ENCODE measurements around the gene COPS6. TPM values are rescaled to one million over a fixed set of nuclear protein-coding genes. Genes with fewer than 3 reads are reported as not detected.

Gene COPS6
- 100 to 1,000 TPM in 1 of 2 donors, 10 to 100 TPM in 1; 90.0 to 109 TPM for total RNA-seq
- long read RNA-seq, transcript COPS6-201 (10 exons, 1,432 nt), result major isoform, 219 of 233 reads
- long read RNA-seq, partial matches to known transcripts, result 4 of 233 reads
- long read RNA-seq, other reads (novel, unspliced or antisense), result 6 of 233 reads

DNA sequence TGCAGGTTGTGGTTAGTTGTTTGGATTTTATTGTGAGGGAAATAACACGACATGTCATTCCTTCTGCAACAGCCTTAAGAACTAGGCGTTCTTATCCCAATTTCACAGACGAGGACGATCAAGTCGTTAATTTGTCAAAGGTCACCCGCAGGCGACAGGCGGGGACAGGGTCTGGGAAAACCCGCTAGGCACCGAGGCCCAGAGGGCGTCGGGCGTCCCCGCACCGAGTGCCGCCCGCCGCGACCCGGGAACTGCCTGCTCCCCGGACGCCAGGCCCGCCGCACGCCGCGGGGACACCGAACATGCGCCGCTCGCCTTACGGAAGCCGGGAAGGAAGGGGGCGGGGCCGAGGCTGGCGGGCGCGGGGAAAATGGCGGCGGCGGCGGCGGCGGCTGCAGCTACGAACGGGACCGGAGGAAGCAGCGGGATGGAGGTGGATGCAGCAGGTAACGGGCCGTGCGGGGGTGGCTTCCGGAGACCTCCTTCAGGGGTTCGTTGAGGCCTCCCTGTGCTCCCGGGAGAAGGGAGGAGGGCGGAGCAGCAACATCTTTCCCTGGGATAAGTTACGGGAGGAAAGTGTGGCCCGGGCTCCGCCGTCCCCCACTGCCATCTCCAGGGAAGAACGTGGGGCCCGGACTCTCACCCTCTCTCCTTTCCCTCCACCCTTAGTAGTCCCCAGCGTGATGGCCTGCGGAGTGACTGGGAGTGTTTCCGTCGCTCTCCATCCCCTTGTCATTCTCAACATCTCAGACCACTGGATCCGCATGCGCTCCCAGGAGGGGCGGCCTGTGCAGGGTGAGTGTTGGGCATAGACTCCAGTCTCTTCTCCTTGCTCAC is at the start of gene COPS6:
COPS6 (plus strand) TSS at position 349 of the 837 bp plus-strand sequence; CDS start at position 371, 22 bp downstream.
- ATAC-seq (peak; percentile 89 to 92), DNase-seq (peak; percentile 89)
- intact Hi-C loops (cut with DNase I), result no loop called here

- intact Hi-C loops (cut with DNase I), result loop anchor here in 1 of 2 donors (10.0 kb wide), 1 partner anchor 46 kb away; no protein-coding TSS in a partner anchor
- ATAC-seq (no peak), DNase-seq (no peak)
Observed at GRCh38 chr7:100040575-100040974, 48.2 kb upstream of the COPS6 start.

GRCh38 chr7:100044718-100045117 is 44.1 kb upstream of the COPS6 start:
- intact Hi-C loops (cut with DNase I), result loop anchor here in 1 of 2 donors (10.0 kb wide), 1 partner anchor 50 kb away; no protein-coding TSS in a partner anchor
- DNase-seq, result no peak
- no peak for ATAC-seq

DNA sequence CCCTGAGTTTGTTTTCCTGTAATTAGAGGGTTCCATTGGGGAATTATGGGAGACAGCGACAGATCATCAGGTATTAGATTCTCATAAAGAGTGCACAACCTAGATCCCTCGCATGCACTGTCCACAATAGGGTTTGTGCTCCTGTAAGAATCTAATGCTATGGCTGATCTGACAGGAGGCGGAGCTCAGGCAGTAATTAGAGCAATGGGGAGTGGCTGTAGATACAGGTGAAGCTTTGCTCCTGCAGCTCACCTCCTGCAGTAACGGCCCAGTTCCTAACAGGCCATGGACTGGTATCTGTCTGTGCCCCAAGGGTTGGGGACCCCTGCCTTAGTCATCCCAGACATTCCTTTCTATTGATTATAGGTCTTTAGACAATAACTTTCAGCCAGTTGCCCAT is 40.1 kb upstream of the COPS6 start:
- intact Hi-C loops (cut with DNase I), result loop anchor here in 1 of 2 donors (10.0 kb wide), 1 partner anchor 54 kb away; no protein-coding TSS in a partner anchor
- ATAC-seq, result no peak

GRCh38 chr7:100049441-100050291 is 39.1 kb upstream of the COPS6 start, which contains the start of gene ZSCAN21:
Gene ZSCAN21, plus strand, starts transcription at chr7:100049774. Its CDS starts 7,233 bp downstream, at chr7:100057007.
- intact Hi-C loops (cut with DNase I), result loop anchor here in 1 of 2 donors (10.0 kb wide), 1 partner anchor 55 kb away; no protein-coding TSS in a partner anchor
- peak; percentile 98 to 99 for ATAC-seq
- peak; percentile 90 for DNase-seq

More for the DNA sequence above, 40.1 kb upstream of the COPS6 start:
- no peak for DNase-seq

DNA sequence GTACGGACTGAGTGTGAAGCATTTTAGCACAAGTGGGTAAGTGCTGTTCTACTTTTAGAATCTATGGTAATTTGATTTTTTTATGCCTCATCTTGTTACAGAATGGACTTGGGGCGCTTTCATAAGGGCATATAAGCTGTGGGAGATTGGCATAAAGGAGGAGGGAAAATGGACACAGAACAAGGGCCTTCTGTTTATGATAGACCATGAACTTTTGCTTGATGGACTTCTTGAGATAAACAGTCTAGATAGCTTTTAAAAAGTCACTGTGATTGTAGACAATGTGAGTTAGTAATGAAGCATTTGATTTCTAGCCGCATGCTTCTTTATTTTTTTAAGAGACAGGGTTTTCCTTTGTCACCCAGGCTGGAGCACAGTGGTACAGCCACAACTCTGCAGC is 37.2 kb upstream of the COPS6 start:
- no peak for ATAC-seq

GRCh38 chr7:100053215-100053614 is 35.6 kb upstream of the COPS6 start:
- DNase-seq (no peak), ATAC-seq (no peak)
- intact Hi-C loops (cut with DNase I), result no loop called here

More for the DNA sequence above, 37.2 kb upstream of the COPS6 start:
- DNase-seq, result no peak
- intact Hi-C loops (cut with DNase I), result no loop called here

DNA sequence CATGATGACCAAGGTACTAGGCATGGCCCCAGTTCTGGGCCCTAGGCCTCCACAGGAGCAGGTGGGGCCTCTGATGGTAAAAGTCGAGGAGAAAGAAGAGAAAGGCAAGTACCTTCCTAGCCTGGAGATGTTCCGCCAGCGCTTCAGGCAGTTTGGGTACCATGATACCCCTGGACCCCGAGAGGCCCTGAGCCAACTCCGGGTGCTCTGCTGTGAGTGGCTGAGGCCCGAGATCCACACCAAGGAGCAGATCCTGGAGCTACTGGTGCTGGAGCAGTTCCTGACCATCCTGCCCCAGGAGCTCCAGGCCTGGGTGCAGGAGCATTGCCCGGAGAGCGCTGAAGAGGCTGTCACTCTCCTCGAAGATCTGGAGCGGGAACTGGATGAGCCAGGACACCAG is 31.8 kb upstream of the COPS6 start:
- ATAC-seq, result no peak
- intact Hi-C loops (cut with DNase I), result no loop called here

DNA sequence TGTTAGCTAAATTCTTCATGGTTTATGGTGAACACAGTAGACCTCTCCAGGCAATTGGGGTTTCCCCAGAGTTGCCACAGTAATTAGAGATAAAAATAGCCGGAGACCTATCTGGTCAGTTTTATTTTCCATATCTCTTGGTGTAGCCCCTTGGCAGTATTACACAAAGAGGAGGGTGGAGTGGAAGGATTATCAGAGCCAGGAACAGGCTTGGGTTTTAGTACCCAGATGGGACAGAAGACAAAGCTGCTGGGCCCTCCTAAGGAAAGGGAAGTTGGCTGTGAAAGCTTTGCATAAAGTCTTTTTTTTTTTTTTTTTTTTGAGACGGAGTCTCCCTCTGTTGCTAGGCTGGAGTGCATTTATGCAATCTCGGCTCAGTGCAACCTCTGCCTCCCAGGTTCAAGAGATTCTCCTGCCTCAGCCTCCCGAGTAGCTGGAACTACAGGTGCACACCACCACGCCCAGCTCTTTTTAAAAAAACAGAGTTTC is 29.5 kb upstream of the COPS6 start:
- intact Hi-C loops (cut with DNase I), result no loop called here
- DNase-seq (no peak), ATAC-seq (no peak)

More for the DNA sequence above, 31.8 kb upstream of the COPS6 start:
- no peak for DNase-seq

DNA sequence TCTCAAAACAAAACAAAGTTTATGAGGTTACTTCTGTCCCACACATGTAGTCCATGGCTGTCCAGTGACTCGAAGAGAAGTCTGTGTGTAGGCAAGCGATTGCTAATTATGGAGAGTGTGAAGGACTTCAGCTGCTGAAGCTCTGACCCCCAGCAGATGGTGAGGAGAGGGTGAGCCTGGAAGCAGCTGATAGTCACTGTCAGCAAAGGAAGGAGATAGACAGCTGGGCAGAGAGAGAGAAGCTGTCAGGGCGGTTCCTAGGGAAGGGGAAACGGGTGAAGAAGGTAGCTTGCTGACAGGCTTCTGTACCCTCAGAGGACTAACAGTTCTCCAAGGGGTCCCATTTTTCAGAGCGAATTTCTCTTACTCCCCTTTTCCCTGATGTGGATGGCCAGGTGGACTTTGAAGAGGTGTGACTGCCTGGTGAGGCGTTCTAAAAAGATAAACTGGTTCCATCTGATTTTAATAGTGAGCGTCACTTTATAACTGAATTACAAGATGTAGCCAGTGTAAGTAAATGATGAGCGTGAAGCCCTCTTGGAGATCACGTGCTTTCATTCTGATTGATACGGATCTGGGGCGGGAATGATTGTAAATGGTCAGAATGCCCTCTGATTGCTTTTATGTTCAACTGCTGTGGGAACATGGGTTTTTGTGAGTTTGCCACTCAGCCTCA is 27.1 kb upstream of the COPS6 start:
- DNase-seq (no peak), ATAC-seq (no peak)
- intact Hi-C loops (cut with DNase I), result no loop called here

DNA sequence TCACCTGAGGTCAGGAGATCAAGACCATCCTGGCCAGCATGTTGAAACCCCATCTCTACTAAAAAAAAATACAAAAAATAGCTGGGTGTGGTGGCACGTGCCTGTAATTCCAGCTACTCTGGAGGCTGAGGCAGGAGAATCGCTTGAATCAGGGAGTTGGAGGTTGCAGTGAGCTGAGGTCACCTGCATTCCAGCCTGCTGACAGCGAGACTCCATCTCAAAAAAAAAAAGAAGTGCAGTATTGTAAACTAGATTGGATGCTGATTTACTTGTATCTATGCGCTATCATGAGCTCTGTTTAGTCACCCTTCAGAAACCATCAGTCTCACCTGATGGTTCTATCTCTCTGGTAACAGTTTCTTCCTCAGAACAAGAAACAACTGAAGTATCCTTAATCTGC is 25.4 kb upstream of the COPS6 start:
- no peak for ATAC-seq
- intact Hi-C loops (cut with DNase I), result no loop called here

DNA sequence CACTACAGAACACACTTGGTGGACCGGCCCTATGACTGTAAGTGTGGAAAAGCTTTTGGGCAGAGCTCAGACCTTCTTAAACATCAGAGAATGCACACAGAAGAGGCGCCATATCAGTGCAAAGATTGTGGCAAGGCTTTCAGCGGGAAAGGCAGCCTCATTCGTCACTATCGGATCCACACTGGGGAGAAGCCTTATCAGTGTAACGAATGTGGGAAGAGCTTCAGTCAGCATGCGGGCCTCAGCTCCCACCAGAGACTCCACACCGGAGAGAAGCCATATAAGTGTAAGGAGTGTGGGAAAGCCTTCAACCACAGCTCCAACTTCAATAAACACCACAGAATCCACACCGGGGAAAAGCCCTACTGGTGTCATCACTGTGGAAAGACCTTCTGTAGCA is 24.6 kb upstream of the COPS6 start:
- intact Hi-C loops (cut with DNase I), result no loop called here

More for the DNA sequence above, 25.4 kb upstream of the COPS6 start:
- DNase-seq, result no peak

DNA sequence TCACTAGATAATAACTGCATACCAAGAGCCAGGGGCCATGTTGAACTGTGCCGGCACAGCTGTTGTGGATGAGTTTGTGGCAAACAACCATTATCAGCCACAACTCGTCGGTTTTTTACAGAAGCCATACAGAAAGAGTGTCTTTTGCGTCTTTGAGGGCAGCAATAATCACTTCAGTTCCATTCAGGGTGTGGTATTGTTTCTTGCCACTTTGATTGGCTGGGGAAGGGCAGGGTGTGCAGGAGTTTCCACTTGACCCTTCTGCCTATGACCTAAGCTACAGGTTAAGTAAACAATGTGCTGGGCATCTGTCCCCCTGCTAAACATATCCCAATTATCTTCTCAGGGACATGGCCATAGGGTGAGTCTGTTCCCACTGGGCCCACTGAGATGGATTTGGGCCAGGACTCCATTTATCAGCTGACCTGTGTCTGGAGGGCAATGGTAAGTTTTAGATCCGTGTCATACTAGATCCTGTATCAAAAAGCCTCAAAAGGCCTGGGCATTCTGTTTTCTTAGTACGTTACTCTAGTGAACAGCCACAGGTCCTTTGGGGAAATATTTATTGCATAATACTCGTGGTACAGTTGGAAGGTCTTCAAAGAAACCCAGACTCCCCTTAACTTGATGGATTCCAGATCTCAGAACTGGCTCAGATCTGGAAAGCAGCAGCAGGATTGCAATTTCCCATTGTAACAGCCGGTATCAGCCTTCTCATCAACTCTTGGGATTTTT is 23.1 kb upstream of the COPS6 start:
- peak; percentile 67 to 72 for ATAC-seq
- intact Hi-C loops (cut with DNase I), result no loop called here
- DNase-seq, result no peak

More for the DNA sequence above, 24.6 kb upstream of the COPS6 start:
- DNase-seq (no peak), ATAC-seq (no peak)

- ATAC-seq, result no peak
- intact Hi-C loops (cut with DNase I), result no loop called here
- DNase-seq, result no peak
Observed at GRCh38 chr7:100066953-100067352, 21.8 kb upstream of the COPS6 start.

DNA sequence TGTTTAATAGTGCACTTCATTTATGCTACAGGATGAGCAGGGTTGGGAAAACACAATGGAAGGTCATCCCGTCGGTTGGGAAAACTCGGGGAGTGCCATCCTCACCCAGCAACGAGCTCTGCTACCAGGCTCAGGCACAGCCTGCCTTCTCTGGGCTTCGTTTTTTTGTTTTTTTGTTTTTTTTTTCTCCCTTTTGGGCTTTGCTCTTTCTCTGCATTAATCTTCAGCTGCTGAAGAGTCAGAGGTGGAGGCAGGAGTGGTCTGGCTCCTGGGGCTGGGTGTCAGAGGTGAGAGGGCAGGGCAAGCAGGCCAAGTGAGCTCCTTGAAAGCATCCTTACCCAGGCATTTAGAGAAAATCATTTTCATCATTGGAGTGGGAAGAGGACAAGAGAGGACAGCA is 18.8 kb upstream of the COPS6 start:
- intact Hi-C loops (cut with DNase I), result no loop called here
- DNase-seq (no peak), ATAC-seq (no peak)

DNA sequence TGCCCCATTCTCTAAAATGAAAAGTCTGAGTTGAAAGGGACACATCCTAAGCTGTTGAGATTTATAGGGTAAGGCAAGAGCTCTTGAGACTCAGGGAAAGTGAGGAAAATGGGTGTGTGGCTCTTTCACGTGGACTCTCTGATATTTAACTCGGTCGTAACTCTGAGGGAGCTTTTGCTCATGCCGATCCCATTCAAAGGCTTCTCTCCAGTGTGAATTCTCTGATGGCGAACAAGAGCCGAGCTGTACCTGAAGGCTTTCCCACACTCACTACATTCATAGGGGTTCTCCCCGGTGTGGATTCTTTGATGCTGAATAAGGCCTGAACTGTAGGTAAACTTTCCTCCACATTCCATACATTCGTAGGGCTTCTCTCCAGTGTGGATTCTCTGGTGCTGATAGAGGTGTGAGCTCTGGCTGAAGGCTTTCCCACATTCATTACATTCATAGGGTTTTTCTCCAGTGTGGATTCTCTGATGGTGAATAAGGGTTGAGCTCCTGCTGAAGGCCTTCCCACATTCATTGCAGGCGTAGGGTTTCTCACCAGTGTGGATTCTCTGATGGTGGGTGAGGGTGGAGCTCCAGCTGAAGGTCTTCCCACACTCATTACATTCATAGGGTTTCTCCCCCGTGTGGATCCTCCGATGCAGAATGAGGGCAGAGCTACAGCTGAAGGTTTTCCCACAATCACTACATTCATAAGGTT is 17.6 kb upstream of the COPS6 start:
- intact Hi-C loops (cut with DNase I), result no loop called here
- no peak for DNase-seq
- no peak for ATAC-seq

DNA sequence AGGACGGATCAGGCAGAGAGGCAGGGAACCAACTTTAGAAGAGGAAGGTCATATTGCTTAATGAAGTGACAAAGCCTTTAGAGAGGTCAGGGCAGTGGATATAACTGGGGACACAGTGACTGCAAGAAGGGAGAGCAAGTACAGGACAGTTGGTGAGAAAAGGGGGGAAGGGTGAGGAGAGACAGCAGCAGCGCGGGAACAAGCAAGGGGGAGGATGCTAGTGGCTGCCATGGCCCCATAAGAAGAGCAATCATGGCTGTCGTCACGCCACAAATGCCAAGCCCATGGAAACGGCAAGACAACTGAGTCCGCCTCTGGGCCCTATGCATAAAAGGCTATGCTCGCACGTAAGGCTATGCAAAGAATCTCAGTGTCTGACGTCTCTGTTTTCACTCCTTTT is 16.3 kb upstream of the COPS6 start:
- intact Hi-C loops (cut with DNase I), result no loop called here
- DNase-seq (no peak), ATAC-seq (no peak)
